ENCODE data around the gene MDC1.

The MDC1 gene

DNA sequence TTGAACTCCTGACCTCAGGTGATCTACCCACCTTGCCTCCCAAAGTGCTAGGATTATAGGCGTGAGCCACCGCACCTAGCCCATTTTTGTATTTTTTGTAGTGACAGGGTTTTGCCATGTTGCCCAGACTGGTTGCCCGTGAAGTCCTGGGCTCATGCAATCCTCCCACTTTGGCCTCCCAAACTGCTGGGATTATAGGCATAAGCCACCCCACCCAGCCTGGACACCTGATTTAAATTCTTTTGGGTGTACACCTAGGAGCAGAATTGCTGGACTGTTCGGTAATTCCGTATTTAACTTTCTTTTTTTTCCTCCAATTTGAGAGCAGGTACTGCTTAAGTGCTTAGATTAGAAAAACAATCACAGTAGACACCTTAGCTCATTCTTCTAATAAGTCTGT is 20.6 kb downstream of the MDC1 start:
- DNase-seq = no peak

DNA sequence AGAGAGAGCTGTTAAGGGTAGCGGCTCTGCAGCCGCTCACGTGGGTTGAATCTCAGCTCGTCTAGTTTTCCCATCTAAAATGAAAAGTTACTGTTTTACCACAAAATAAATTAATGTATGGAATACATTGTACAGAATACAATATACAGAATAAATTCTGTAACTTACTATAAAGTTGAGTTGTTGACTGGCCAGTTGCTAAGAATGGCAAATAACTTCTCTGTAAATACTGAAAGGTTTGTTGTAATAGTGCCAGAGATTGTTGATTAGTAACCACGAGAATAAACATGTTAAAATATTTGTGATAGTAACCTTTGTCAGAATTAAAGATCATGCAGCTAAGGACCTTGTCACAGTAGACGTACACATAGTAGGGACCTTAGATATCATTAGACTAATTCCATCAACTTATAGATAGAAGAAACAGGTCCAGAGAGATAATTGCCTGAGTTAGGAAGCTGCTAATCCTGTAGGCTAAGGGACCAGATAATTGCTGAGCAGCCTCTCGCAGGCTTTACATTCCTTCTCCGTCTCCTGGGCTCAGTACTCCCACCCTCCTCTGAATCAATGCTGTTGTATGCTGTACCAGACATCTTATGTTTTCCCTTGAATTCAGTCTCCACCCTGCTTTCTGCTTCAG is 25.8 kb downstream of the MDC1 start:
- DNase-seq = no peak

DNA sequence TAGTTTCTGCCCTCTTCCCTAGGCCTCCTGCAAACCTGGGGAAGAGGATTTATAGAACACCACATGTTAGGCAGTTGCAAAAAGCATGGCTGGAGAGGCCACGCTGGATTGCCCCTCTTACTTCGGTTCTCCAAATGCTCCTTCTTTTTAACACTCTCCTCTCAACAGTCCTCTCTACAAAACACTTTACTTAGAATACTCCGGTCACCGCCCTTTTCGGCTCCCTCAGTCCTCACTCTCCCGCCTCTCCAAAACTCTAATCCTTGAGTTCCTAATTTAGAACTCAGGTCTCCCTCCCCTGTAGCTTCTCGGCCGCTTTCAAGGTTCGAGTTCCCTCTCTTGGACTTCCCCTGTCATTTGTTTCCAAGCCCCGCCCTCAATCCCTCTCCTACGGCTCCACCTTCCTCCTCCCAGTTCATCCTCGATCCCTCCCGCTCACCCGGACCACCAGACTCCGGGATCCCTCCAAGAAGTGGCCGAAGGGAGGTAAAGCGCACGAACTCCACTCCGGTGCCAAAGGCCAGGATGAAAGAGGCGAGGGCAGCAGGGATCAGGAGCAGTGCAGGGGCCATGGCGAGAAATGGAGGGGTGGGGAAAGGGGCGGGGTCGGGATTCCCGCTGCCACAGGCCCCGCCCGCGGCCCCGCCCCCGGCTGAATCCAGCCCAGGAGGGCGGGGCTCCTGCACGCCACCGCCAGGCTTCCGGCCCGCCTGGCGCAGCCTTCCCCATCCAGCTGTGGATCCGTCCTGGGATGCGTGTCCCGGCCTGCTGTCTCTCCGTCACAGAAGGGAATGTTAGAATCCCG is 26.5 kb downstream of the MDC1 start, which contains the start of gene NRM:
Gene NRM, minus strand, starts transcription at position 582 of the 805 bp plus-strand sequence. Its CDS starts 10 bp downstream, at position 572.
- DNase-seq = peak; percentile 73

DNA sequence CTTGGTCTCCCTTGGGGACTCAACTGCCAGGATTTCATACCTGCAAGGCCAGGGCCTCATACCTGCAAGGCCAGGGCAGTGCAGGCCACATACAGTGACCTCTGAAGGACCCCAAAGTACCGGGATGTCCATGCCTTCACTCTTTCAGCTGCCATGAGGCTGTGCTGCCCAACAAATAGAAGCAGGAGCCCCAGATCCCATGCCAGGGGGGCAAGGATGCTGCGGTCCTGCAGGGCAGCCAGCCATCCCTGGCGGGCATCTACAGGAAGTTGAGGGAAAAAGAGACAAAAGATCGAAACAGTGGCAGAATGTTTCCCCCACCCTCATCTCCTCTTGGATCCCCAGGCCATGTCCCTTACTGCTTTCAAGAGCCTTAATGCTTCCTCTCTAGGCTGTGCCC is 27.1 kb downstream of the MDC1 start:
- no peak for DNase-seq

DNA sequence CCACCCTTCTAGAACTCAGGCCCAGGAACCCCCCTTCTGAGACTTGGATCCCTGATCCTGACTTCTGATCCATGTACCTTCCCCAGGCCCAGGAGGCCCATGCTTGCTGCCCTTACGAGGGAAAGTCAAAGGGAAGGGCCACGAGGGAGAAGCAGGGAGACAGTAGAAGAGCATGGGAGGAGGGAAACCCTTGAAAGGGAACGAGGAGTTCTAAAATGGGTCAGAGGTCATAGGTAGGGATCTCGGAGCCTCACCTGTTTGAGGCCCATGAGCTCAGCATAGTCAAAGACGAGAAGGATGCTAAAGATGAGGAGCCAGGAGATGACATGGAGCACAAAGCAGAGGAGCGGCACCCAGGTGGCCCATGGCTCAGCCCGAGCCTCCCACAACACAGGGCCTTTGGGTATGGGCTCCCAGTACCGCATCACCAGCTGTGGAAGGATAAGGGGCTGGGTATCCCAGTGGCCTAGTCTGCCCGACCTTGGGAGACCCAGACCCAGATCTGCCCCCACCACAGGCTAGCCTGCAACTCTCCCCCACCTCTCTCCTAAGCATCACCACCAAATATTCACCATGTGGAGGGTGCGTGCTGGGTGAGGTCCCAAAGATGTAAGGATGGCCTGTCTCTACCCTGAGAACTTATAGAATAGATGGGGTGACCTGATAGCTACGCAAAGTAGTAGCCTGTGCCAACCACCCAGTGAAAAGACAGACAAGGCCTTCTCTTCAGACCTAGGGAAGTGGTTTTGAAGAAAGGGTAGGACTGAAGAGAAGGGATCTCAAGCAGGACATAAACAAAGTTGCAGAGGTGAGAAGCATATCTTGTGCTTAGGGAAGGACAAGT is 27.8 kb downstream of the MDC1 start:
- no peak for DNase-seq

DNA sequence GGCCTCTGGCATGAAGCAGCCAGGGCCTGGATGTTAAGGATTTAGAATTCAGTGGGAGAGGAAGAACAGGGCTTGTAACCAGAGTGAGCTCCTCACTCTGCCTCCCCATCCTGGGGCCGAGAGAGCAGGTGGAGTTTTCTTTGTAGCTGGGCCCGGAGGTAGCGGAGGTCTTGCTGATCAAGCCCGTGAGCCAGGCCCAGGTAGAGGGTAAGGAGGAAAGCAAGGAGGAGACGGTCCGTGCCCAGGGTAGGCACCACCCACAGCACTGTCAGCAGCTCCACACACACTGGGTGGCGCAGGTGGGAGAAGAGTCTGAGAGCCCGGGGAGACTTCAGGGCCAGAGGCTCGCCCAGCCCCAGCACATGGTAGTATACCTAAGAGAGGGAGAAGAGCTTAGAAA is 28.5 kb downstream of the MDC1 start:
- no peak for DNase-seq

DNA sequence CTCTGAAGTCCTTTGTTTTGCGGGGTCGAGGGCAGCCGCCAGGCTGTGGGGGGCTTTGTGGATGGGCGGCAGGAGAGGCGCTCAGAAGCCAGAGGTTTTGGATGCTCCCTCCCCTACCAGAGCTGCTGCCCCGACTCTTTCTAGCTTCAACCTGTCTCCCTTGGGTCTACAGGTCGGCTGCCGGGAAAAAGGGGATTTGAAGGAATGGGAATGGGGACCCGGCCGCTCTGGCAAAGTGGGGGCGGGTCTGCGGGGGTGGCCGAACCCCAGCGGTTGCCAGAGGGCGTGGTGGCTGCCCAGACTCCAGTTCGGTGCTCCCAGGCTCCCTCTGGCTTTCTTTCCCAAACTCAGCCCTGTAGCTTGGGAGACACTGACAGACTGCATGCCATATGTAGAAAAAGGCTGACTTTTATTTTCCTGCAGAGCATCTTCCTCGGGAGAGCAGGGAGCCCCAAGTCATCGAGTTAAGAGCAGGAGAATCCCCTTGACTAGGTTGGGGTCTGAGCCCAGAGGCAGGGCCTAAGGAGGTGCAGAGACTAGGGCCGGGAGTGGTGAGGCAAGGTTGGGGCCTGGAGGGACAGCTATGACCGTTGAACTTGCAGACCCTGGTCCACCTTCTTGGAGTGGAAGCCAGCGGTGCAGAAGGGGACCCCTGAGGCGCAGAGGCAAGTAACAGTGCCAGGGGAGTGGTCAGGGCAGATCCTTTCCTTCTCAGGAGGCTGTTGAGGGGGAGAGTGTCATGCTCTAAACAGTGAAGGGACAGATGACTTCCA is 29.2 kb downstream of the MDC1 start:
- DNase-seq = no peak

DNA sequence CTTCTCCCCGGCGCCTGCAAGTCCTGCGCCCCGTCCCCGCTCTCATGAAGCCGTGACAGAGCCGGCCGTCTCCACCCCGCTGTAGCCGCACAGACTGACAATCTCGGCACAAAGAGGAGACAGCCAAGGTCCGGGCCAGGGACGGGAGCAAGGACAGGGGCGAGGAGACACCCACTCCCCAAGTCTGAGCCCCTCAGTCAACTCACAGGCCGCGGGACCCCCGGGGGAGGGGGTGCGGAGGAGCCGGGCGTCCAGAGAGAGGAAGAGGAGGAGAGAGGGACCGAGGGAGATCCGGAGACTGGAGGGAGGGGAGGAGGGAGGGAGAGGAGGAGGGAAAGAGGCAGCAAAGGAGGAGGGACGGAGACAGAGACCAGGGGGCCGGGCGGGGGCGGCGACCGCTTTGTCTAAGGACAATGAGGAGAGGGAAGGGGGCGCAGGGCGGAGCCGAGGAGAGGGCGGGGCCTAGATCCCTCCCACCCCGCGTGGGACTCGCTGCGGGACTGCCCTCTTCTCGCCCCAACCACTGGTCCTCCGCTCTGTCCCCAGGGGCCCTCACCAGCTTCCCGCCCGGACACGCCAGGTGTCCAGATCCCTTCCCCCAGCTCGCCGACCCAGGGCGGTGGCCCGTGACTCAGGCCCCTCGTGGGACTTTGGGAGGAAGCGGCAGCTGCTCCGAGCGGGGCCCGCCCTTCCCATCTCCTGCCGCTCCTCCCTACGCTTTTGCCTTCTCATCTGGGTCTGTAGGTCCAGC is 30.0 kb downstream of the MDC1 start:
- DNase-seq = peak; percentile 69

DNA sequence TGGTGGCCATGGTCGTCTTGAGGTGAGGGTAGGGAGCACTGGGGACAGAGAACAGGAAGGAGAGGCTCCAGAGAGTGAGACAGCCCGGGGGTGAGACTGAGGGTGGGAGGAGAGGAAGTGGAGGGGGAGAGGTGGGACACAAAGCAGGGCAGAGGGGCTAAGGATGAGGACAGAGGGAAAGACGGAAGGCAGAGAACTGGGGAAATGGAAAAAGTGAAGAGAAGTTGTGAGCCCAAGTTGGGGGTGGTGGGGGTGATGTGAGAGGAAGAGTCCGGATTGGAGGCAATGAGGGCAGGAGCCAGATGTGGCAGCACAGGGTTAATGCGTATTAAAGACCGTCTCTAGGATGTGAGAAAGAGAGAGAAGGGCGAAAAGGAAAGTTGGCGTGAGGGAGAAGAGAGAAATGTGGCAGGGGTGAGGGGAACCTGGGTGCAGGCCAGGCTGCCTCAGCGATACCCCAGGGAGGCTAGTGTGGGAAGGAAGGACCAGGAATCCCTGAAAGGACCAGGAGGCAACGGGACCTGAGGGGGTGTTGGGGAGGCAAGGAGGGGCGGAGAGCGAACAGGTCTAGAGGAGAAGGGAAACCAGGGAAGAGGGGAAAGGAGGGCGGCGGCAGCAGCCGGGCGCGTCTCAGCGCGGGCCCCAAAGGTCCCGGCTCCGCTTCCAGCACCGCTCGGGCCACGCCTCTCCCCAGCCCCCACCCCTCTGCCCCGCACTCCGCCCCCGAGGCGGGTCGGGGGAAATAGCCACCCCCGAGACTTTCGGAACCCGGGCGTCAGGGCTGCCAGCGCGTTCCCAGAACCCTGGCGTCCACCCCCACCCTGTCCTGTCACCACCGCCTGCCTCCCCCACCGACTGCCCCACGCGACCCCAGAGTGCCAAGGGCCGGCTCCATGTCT is 30.8 kb downstream of the MDC1 start, which contains the start of gene PPP1R18:
Gene PPP1R18, minus strand, starts transcription at position 637 of the 899 bp plus-strand sequence. Its CDS starts 627 bp downstream, at position 10.
- peak; percentile 78 for DNase-seq

DNA sequence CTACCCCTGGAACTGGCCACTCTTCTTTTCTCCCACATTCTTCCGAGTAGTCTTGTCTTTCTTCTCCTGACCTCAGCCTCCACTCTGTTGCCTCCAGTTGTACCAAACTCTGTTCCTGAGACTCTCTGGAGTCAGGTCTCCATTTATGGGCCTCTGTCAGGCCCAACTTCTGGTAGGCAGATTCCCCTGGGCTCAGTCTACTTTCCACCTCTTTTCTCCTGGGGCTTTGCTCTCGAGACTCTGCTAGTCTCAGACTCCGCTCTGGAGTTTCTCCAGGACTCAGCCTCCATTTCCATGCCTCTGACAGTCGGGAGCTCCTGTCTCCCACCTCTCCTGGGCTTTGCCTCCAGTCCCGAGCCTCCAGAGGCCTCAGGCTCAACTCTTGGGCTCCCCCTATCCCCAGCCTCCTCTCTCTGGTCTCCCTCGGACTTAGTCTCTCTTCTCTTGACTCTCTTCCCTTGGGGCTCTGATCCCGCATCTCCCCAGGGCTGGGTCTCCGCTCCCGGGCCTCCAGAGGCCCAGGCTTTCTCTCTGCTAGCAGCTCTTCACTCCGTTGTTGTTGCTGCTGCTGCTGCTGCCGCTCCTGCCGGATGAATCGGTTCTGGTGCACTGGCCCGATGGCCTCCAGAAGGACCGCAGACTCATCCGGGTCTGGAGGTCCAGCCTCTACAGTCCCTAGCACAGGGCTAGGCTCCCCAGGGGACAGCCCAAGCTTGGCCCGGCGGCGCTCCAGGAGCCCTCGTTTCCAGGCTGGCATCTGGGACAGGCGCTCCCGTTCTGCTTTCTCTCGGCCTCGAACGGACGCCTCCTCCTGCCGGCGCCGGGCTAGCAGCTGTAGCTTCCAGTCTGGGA is 31.7 kb downstream of the MDC1 start:
- DNase-seq = no peak

DNA sequence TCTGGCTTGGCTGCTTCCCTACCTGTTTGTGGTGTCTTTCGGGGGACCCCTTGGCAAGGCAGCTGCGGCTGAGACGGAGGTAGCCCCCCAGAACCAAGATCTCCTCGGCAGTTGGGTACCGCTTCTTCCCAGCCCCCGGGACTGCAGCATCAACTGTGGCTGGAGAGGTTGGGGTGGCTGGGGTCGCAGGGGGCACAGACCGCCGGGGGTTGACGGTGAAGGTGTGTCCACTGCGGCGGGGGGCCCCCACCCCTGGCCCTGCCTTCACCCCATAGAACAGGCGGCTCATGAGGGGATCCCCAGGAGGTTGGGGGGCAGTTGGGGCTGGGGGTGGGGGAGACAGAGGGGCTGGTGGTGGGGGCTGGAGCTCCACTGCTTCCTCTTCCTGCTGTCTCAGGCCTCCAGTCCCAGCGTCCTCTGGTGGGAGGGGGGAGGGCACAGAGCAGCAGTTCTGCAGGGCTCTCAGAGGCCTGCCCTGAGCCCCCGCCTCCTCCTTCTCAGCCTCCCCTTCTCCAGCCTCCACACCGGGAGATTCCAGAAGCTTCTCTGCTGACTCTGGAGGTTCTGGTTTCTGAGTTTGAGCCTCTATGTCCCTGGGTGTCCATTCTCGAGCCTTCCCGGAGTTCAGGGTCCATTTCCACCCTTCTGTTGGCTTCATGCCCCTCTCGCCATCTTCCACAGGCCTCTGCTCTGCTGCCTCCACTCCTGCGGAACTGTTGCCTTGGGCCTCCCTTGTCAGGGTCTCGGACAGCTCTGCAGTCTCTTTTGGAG is 32.5 kb downstream of the MDC1 start:
- DNase-seq = peak; percentile 29

DNA sequence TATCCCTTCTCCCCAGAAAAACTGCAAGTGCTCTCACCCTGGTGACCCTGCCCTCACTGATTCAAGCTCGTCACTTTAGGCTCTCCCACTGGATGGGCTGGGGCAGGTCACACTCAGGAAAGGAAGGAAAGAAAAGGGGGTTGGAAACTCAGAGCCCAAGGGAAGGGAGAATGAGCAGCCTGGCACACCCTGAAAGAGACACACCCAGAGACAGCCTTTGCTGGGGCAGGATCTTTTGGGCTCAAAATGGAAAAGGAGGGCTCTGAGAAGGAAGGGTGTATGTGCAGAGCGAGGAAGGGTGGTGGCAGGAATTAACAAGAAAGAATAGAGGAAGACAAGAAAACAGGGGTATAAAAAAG is 33.1 kb downstream of the MDC1 start:
- DNase-seq = no peak

DNA sequence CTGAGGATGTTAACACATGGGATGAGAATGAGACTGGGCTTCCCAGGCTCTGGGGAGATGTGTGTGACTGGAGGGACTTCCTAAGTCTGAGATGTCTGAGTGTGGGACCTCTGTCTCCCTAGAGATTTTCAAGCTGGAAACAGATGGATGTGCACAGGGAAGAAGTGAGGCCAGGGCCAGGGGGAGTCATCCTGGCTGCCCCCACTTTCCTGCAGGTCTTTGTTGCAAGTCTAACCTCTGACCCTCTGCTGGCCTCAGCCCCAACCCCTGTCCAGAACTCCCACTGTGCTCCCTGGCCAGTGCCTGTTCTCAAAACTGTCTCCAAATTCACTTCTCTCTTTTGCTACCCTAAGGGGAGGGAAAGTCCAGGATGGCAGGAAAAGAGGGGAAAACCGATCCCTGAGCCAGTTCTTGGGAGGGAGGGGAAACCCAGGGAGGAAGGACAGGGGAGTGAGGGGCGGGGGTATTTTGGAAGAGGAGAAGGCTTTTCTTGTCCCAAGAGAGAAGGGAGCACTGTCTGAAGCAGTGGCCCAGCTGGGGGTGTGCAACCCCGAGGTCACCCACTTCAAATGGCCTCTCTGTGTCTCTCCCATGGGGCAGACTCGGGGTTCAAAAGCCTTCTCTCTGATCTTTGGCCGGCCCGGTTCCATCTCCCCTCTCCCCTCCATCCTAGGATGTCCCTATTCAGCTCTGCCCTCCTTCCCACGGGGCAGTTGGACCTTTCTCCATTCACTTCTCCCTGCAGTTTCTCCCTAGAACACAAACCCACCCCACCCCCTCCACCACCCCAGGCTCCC is 33.7 kb downstream of the MDC1 start:
- DNase-seq = no peak

DNA sequence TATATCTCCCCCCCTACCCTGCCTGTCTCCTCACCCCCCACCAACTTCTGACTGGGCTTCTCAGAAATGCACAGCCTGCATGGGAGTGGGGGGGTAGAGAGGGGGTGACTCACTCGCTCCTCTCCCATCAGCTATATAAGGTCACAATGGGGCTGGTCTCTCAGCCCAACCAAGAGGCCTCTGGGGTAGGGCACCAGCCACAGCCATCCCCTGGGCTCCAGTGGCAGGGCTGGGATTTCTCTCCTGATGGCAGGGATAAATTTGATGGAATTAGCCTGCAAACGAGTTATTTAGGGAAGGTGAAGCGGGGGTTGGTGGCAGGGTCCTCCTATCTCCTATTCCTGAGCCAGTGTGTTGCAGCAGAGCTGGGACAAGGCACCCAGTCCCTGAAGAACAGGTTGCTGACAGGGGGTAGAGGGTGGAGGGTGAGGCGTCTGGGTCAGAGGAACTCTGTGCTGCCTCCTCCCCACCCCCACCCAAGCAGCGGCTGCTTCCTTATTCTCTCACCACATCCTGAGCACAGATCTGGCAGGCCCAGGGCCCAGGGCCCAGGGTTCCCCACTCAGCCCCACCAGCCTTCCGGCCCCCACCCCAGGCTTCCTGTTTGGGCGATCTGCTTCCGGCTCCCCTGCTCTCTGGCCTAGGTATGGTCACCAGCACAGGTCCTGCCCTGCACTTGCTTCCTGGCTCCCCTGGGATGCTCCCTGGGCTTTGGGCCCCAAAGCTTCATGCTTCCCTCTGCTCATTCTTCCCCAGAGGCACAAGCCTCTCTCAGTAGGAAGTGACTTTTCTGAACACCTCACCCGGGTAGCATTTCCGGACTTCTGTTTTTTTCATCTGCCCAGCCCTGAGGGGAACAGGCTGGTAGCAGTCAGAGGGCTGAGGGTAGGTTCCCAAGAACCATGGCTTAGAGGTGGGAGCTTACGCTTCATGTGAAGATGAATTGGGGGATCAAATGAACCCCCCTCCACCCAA is 34.7 kb downstream of the MDC1 start:
- peak; percentile 81 for DNase-seq

DNA sequence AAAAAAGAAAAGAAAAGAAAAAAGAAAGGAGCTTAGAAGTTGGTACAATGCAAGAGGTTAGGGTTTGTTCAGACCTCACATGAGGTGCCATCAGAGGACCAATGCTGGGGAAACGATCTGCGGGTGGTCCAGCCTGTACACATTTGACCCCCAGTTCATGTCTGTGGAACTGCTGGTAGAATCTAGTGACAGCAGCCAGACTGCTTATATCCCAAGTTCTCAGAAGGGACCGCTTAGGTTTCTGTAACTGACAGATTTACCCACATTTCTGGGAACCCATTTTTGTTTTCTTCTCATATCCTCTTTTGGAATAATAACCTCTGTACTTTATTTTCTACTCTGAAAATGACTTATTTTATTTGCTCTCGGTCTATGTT is 35.3 kb downstream of the MDC1 start:
- DNase-seq = no peak

DNA sequence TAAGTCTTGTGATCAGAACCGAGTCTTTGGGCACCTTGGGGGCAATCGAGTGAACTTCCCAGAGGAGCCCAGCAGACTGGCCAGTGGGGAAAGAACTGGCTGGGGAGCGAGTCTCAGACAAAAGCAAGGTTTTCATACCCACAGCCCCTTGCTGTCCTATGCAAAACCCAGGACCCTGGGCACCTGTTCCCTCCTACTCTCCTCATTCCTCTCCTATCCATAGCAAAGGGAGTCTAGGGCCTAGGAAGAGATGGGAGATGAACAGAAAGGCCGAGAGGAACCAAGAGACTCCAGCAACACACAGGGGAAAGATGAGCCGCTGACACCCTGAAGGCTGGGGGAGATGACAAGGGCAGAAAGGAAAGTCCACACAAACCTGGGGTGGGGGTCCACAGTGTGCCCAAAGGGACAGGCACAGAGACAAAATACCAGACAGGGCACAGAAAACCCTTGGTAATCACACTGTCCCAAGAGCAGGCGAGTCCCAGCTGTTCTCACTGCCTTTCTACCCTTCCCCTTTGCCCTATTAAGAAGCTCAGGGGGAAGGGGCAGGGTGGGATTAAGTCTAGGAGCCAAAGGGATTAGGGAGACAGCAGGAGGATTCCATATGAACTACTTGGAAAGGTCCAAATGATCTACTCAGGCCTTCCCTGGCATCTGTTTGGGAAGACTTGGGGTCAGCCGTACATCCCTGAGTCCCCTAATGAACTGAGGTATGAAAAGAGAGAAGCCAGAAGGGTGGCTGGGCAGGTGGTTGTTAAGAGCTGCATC is 37.1 kb downstream of the MDC1 start:
- DNase-seq = no peak

All from T-helper 9 cell (primary cell).